Measurements from ENCODE around the gene VCL.

DNA sequence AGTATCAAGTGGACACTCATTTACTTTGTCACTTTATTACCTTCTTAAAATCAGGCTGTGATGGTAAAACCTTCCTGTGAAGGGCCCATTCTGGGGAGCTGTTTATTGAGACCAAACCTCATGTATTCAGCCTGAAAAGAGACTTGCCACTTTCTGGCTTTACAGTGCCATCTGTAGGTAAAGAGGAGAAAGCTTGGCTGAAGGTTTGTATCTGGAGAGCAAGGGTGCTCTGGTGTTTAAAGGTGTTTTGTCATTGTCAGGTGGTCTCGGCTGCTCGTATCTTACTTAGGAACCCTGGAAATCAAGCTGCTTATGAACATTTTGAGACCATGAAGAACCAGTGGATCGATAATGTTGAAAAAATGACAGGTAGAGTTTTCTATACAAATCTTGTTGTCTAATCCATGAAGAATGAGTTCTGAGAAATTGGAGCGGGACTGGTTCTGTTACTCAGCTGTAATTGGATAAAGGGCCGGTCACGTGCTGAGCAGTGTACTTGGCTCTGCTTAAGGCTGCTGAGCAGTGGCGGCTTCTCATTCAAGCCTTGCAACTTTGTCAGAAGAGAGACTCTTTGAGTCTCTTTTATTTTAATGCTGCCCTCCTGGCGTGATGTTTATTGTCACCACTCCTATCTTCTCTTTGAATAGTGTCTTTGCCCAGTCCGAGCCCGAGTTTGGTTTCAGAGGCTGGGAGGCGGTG lies 105.8 kb downstream of the VCL start:
- TF ChIP-seq ATF7 (IDR thresholded peaks at IDR 0.05): no peak
- TF ChIP-seq ZNF584 (CRISPR knock-in tag; IDR thresholded peaks at IDR 0.05; ENCODE audit: low read depth): no peak
- TF ChIP-seq PHF21A (IDR thresholded peaks at IDR 0.05; ENCODE audit: borderline replicate concordance, low read depth): no peak
- TF ChIP-seq CREM (IDR thresholded peaks at IDR 0.05; ENCODE audit: low read depth): no peak
- TF ChIP-seq SMAD4 (CRISPR knock-in tag; conservative IDR thresholded peaks at IDR 0.05): no peak
- TF ChIP-seq, protein P1, sequence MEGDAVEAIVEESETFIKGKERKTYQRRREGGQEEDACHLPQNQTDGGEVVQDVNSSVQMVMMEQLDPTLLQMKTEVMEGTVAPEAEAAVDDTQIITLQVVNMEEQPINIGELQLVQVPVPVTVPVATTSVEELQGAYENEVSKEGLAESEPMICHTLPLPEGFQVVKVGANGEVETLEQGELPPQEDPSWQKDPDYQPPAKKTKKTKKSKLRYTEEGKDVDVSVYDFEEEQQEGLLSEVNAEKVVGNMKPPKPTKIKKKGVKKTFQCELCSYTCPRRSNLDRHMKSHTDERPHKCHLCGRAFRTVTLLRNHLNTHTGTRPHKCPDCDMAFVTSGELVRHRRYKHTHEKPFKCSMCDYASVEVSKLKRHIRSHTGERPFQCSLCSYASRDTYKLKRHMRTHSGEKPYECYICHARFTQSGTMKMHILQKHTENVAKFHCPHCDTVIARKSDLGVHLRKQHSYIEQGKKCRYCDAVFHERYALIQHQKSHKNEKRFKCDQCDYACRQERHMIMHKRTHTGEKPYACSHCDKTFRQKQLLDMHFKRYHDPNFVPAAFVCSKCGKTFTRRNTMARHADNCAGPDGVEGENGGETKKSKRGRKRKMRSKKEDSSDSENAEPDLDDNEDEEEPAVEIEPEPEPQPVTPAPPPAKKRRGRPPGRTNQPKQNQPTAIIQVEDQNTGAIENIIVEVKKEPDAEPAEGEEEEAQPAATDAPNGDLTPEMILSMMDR (IDR thresholded peaks at IDR 0.05 in 2 of 3, conservative IDR thresholded peaks at IDR 0.05 in 1 of 3; ENCODE audit: insufficient read depth in 2 of 3, low read depth in 1 of 3, low read length in 3 of 3): peak; percentile 41 to 60 (median 48); a peak in 5 of 6 replicates
- TF ChIP-seq ZNF133 (CRISPR knock-in tag; IDR thresholded peaks at IDR 0.05): no peak
- TF ChIP-seq CHD4 (IDR thresholded peaks at IDR 0.05; ENCODE audit: insufficient read depth, insufficient replicate concordance, low read depth, low read length, poor library complexity, severe bottlenecking): no peak
- no peak for TF ChIP-seq SMARCC2 (IDR thresholded peaks at IDR 0.05; ENCODE audit: low read depth)
- no peak for TF ChIP-seq SMAD1 (IDR thresholded peaks at IDR 0.05; ENCODE audit: low read depth, low read length, partially characterized antibody)
- no peak for TF ChIP-seq SIN3B (IDR thresholded peaks at IDR 0.05; ENCODE audit: low read depth)
- no peak for TF ChIP-seq ZKSCAN1 (IDR thresholded peaks at IDR 0.05; ENCODE audit: low read depth, low read length)
- TF ChIP-seq POLR2AphosphoS5 (IDR thresholded peaks at IDR 0.05; ENCODE audit: control insufficient read depth, insufficient read depth, low read depth, low read length): 0 out of 2 replicates have a peak, but pooled peaks have one; percentile 1

All from K562 (cell line).